Progenitor cell of endocrine pancreas (in vitro differentiated cells): Measurements from ENCODE around the gene MMP17. TPM values are rescaled to one million over a fixed set of nuclear protein-coding genes. Genes with fewer than 3 reads are reported as not detected.
A peak's percentile ranks its signal among the peaks of the same experiment; 100 is the strongest.

ENCODE experiments used
- DNase-seq: peaks from one replicate; pipeline ENCODE4 v3.0.0; 2021; ENCODE audit warnings: low spot score; ENCODE audit not compliant: unreplicated experiment
- H3K27ac Mint-ChIP-seq: 2 replicates; pipeline ENCODE4 v1.8.0; 2021; ENCODE audit warnings: mild to moderate bottlenecking, moderate library complexity, mixed read lengths
- H3K27me3 Mint-ChIP-seq: 2 replicates; pipeline ENCODE4 v1.8.0; 2021; ENCODE audit warnings: mixed read lengths
- H3K36me3 Mint-ChIP-seq: 2 replicates; pipeline ENCODE4 v1.8.0; 2022; ENCODE audit warnings: mixed read lengths; ENCODE audit not compliant: insufficient read depth
- H3K4me1 Mint-ChIP-seq: 2 replicates; pipeline ENCODE4 v1.8.0; 2021; ENCODE audit warnings: low read depth, mixed read lengths
- H3K4me3 Mint-ChIP-seq: 2 replicates; pipeline ENCODE4 v1.8.0; 2021; ENCODE audit warnings: low read depth, mild to moderate bottlenecking, moderate library complexity, mixed read lengths
- H3K9me3 Mint-ChIP-seq: 2 replicates; pipeline ENCODE4 v1.8.0; 2021; ENCODE audit warnings: low read depth, mixed read lengths
- CTCF ChIP-seq: fragments of 200-600 bp; sonication (generic); IDR thresholded peaks from one replicate; pipeline ENCODE4 v1.5.0; 2021; ENCODE audit warnings: antibody characterized with exemption, mild to moderate bottlenecking; ENCODE audit not compliant: unreplicated experiment
- total RNA-seq: library from RNA; stranded (reverse); gene quantifications from 2 replicates; pipeline ENCODE4 v1.2.1, GENCODE V29; 2021

The MMP17 gene
- total RNA-seq, 1 donor from 2014 or later = 0.48 TPM

- no peak for DNase-seq
- peak overlapping the region; percentile 2 for H3K27ac Mint-ChIP-seq
- no peak overlapping the region for H3K4me3 Mint-ChIP-seq
- H3K36me3 Mint-ChIP-seq = peaks cover 27% of the 10 kb centered on the region
- no peaks in the 10 kb centered on the region for H3K27me3 Mint-ChIP-seq
- no peaks in the 10 kb centered on the region for H3K9me3 Mint-ChIP-seq
- peaks cover 4% of the 10 kb centered on the region for H3K4me1 Mint-ChIP-seq
- no peak for TF ChIP-seq CTCF
Observed at GRCh38 chr12:131793243-131794022, 34.8 kb upstream of the MMP17 start.

GRCh38 chr12:131794061-131794460 lies 34.1 kb upstream of the MMP17 start:
- Mint-ChIP-seq H3K4me3 (no peak overlapping the region), H3K27me3 (no peaks in the 10 kb centered on the region), H3K9me3 (no peaks in the 10 kb centered on the region), H3K36me3 (peaks cover 30% of the 10 kb centered on the region), H3K4me1 (peaks cover 4% of the 10 kb centered on the region), H3K27ac (no peak overlapping the region)
- DNase-seq = no peak
- TF ChIP-seq CTCF = no peak

- Mint-ChIP-seq H3K4me3 (no peak overlapping the region), H3K27me3 (no peaks in the 10 kb centered on the region), H3K36me3 (peaks cover 34% of the 10 kb centered on the region), H3K27ac (peak overlapping the region; percentile 24), H3K9me3 (no peaks in the 10 kb centered on the region), H3K4me1 (peaks cover 4% of the 10 kb centered on the region)
- no peak for TF ChIP-seq CTCF
- DNase-seq = no peak
Observed at GRCh38 chr12:131794573-131794972, 33.6 kb upstream of the MMP17 start.

GRCh38 chr12:131795064-131795463 lies 33.1 kb upstream of the MMP17 start:
- DNase-seq = no peak
- Mint-ChIP-seq H3K27me3 (no peaks in the 10 kb centered on the region), H3K27ac (no peak overlapping the region), H3K36me3 (peaks cover 29% of the 10 kb centered on the region), H3K4me1 (peaks cover 4% of the 10 kb centered on the region), H3K9me3 (no peaks in the 10 kb centered on the region), H3K4me3 (no peak overlapping the region)
- TF ChIP-seq CTCF = no peak

GRCh38 chr12:131795690-131796410 lies 32.3 kb upstream of the MMP17 start:
- DNase-seq = no peak
- H3K27me3 Mint-ChIP-seq = no peaks in the 10 kb centered on the region
- peaks cover 4% of the 10 kb centered on the region for H3K4me1 Mint-ChIP-seq
- no peak overlapping the region for H3K27ac Mint-ChIP-seq
- H3K36me3 Mint-ChIP-seq = peaks cover 24% of the 10 kb centered on the region
- no peak for TF ChIP-seq CTCF
- H3K4me3 Mint-ChIP-seq = no peak overlapping the region
- H3K9me3 Mint-ChIP-seq = no peaks in the 10 kb centered on the region
